ENCODE data around the gene MYH1. TPM values are rescaled to one million over a fixed set of nuclear protein-coding genes. Genes with fewer than 3 reads are reported as not detected.
"Not testable (repeated sequence)": the region's sequence is repeated elsewhere in the genome, so short reads cannot be mapped to it uniquely, and the experiment has no call there.

MYH1 gene
- total and polyA plus RNA-seq, 7 donors: 0.01 to 0.60 (median 0.55) TPM; not detected in 4

- Histone ChIP-seq H3K4me1 (peaks cover 0 to 21% (median 10%) of the 10 kb centered on the region in 4 donors), H3K27ac (no peak overlapping the region), H3K36me3 (no peaks in the 10 kb centered on the region), H3K4me3 (no peak overlapping the region), H3K27me3 (no peaks in the 10 kb centered on the region), H3K9me3 (no peaks in the 10 kb centered on the region)
- no peak for DNase-seq
- intact Hi-C loops (cut with DNase I): loop anchor here (10.0 kb wide), 1 partner anchor 62 kb away; no protein-coding TSS in a partner anchor
- TF ChIP-seq CTCF (IDR thresholded peaks at IDR 0.05) (no peak), POLR2AphosphoS5 (IDR thresholded peaks at IDR 0.05) (no peak), POLR2A (IDR thresholded peaks at IDR 0.05) (no peak), EP300 (IDR thresholded peaks at IDR 0.05) (no peak)
- 53 to 66% methylated on average over 5 of the region's 5 CpGs for WGBS, 2 donors
These were observed 38.1 kb upstream of the MYH1 start for GRCh38 chr17:10556301-10557005.

GRCh38 chr17:10550014-10550413, 31.7 kb upstream of the MYH1 start:
- no peaks in the 10 kb centered on the region for H3K9me3 ChIP-seq
- H3K4me3 ChIP-seq: no peak overlapping the region
- peaks cover 0 to 21% (median 10%) of the 10 kb centered on the region in 4 donors for H3K4me1 ChIP-seq
- no peak for DNase-seq
- H3K36me3 ChIP-seq: no peaks in the 10 kb centered on the region
- WGBS, 2 donors: 87 to 88% methylated on average over 4 of the region's 4 CpGs
- H3K27ac ChIP-seq: no peak overlapping the region
- intact Hi-C loops (cut with DNase I): loop anchor here (10.0 kb wide), 1 partner anchor 55 kb away; no protein-coding TSS in a partner anchor
- no peaks in the 10 kb centered on the region for H3K27me3 ChIP-seq
- TF ChIP-seq EP300 (IDR thresholded peaks at IDR 0.05): no peak
- TF ChIP-seq CTCF (IDR thresholded peaks at IDR 0.05): no peak
- TF ChIP-seq POLR2AphosphoS5 (IDR thresholded peaks at IDR 0.05): no peak
- TF ChIP-seq POLR2A (IDR thresholded peaks at IDR 0.05): no peak

GRCh38 chr17:10549096-10549842, 30.9 kb upstream of the MYH1 start, which contains the start of gene MYH2:
Gene MYH2, minus strand, starts transcription at chr17:10549658. Its CDS starts 1,738 bp downstream, at chr17:10547920.
- WGBS, 2 donors: 54 to 77% methylated on average over 9 of the region's 9 CpGs
- DNase-seq: no peak
- Histone ChIP-seq H3K27me3 (no peaks in the 10 kb centered on the region), H3K4me3 (no peak within 1 kb of the TSS), H3K27ac (no peak within 1 kb of the TSS), H3K36me3 (no peaks in the 10 kb centered on the region), H3K4me1 (peaks cover 0 to 21% (median 10%) of the 10 kb centered on the region in 4 donors), H3K9me3 (no peaks in the 10 kb centered on the region)
- intact Hi-C loops (cut with DNase I): no loop called here
- TF ChIP-seq EP300 (IDR thresholded peaks at IDR 0.05): no peak
- no peak for TF ChIP-seq POLR2A (IDR thresholded peaks at IDR 0.05)
- TF ChIP-seq POLR2AphosphoS5 (IDR thresholded peaks at IDR 0.05): no peak
- TF ChIP-seq CTCF (IDR thresholded peaks at IDR 0.05): no peak

GRCh38 chr17:10547351-10547750, 29.0 kb upstream of the MYH1 start:
- Histone ChIP-seq H3K4me1 (peaks cover 0 to 18% (median 10%) of the 10 kb centered on the region in 4 donors), H3K9me3 (no peaks in the 10 kb centered on the region), H3K4me3 (no peak overlapping the region), H3K36me3 (no peaks in the 10 kb centered on the region), H3K27ac (no peak overlapping the region), H3K27me3 (no peaks in the 10 kb centered on the region)
- DNase-seq: no peak
- no peak for TF ChIP-seq POLR2AphosphoS5 (IDR thresholded peaks at IDR 0.05)
- TF ChIP-seq POLR2A (IDR thresholded peaks at IDR 0.05): no peak
- no peak for TF ChIP-seq EP300 (IDR thresholded peaks at IDR 0.05)
- TF ChIP-seq CTCF (IDR thresholded peaks at IDR 0.05): no peak
- intact Hi-C loops (cut with DNase I): no loop called here
- 67 to 74% methylated on average over 6 of the region's 6 CpGs for WGBS, 2 donors

GRCh38 chr17:10543486-10543885, 25.1 kb upstream of the MYH1 start:
- H3K36me3 ChIP-seq; DNase-seq; H3K27me3 ChIP-seq; H3K9me3 ChIP-seq; H3K4me3 ChIP-seq; intact Hi-C loops (cut with DNase I); H3K27ac ChIP-seq; H3K4me1 ChIP-seq: not testable (repeated sequence)
- WGBS, 2 donors: 67 to 69% methylated on average over 5 of the region's 5 CpGs

- H3K9me3 ChIP-seq; intact Hi-C loops (cut with DNase I); H3K4me1 ChIP-seq; H3K27me3 ChIP-seq; DNase-seq; H3K36me3 ChIP-seq; H3K4me3 ChIP-seq; H3K27ac ChIP-seq: not testable (repeated sequence)
- 93% methylated on average over 6 of the region's 6 CpGs for WGBS, 2 donors
These were observed 22.8 kb upstream of the MYH1 start for GRCh38 chr17:10541179-10541578.

Data from sigmoid colon (tissue), 7 donors.